HG03066 (cell line): ENCODE measurements around the gene PXDC1.

Experiments
- ATAC-seq: cut with Tn5 transposase; IDR thresholded peaks from one replicate; pipeline ENCODE4 v1.9.1; 2021; ENCODE audit warnings: low read depth; ENCODE audit not compliant: unreplicated experiment

Gene PXDC1

DNA sequence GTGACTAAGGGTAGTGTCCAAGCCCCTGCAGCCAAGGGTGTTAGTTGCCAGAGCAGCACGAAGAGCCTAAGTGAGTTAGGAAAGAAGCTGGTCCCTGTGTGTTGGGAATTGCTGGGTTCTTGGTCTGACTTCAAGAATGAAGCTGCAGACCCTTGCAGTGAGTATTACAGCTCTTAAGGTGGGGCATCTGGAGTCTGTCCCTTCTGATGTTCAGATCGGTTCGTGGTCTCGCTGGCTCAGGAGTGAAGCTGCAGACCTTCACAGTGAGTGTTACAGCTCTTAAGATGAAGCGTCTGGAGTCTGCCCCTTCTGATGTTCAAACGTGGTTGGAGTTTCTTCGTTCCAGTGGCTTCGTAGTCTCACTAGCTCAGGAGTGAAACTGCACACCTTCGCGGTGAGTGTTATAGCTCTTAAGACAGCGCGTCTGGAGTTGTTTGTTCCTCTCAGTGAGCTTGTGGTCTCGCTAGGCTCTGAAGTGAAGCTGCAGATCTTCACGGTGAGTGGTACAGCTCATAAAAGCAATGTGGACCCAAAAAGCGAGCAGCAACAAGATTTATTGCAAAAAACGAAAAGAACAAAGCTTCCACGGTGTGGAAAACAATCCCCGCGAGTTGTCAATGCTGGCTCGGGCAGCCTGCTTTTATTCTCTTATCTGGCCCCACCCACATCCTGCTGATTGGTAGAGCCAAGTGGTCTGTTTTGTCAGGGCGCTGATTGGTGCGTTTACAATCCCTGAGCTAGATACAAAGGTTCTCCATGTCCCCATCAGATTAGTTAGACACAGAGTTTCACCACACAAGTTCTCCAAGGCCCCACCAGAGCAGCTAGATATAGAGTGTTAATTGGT is 31.8 kb downstream of the PXDC1 start:
- ATAC-seq, result no peak

DNA sequence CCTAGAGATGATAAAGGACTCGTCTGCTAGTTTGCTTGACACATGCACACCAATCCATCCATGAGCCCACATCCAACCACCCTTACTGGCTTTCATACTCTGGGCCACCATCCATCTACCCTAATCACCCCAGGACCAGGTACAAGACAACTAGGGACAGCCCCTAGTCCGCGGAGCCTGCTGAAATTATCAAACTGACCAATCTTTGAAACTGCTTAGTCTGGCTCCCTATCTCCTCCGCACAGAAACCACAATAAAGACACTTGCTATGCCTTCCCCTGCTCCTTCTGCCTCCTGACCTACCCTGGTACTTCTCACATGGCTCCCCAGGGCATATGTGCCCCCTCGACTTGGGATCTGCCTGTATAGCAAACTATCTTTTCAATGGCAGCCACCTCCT is 33.1 kb downstream of the PXDC1 start:
- ATAC-seq, result no peak

DNA sequence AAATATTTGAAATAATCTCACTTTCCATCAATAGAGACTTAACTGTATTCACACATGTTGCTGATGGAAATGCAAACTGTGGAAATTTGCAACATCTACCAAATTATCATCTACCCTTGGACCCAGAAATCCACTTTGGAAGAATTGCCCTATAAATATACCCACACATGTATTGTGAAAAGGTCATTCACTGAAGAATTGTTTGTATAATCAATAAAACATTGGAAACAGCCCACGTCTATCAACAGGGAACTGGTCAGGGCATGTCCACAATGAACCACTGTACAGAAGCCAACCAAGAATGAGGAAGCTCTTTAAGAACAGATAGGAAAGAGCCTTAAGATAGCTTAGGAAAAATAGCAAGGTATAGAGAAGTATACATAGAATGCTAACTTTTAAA is 36.2 kb downstream of the PXDC1 start:
- ATAC-seq, result no peak

DNA sequence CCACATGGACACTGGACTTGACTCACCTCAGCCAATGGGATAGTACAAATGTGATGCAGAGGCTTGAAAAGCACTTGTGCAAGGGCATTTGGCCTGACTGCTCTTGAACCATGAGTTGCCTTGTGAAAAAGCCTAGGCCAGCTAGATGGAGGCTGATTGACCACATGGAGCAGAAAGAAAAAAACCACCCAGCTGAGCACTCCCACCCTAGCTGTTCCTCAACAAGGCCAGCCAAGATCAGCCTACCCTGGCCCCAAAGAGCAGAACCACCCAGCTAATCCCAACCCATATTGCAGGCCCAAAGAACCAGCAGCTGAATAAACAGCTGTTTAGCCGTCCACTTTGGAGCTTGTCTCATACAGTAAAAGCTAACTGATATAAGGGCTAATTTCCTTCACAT is 36.7 kb downstream of the PXDC1 start:
- no peak for ATAC-seq

DNA sequence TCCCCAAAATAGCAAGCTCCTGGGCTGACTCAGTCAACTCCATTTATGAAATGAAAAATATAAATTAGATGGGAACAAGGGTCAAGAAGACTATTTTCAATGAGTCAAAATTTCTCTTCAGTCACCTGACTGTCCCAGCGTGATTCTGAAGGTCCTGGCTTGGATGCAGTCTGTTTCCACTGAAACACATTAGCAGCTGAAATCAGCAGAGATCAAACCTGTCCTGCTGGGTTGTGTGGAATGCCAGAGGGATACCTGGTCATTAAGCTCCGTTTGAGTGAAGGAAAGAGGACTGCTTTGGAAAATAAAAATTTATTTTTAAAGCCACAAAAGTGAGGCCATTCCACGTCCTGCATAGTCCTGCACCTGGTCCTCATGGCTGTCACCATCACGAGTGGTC is 37.4 kb downstream of the PXDC1 start:
- ATAC-seq, result no peak

DNA sequence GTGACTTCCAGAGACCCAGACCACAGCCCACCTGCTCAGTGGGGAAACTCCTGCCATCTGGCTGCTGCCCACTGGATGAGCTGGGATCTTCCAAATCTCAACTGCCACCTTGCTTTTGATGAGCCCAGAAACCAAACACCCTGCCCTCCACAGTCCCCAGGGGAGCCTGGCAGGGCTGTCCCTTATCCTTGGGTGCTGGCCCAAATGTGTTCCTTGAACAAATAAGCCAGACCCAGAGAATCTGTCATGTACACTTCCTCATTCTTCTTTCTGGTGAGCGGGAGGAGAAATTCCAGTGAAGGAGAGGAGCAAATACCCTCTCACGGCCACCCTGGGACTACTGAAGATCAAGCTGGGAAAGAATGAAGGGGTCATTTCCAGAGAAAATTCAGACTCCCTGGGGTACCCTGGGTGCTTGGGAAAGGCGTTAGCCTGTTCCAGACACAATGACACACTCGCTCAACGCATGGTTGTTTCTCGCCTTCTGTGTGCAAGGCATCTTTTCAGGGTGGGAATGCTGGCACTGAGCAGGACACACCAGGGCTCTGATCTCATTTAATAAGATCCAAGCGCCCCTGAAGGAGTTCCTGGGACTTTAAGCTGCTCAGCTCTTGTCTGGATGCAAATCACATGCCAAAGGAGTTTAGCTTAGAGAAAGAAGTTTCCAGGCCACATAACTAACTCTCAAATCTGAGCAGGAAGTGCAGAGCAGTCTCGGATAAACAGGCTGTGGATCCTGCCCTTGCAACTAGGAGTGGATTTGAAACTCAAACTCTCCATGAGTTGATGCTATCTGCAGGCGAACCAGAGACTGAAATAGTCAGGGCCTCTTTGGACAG is 38.5 kb downstream of the PXDC1 start:
- ATAC-seq, result no peak

DNA sequence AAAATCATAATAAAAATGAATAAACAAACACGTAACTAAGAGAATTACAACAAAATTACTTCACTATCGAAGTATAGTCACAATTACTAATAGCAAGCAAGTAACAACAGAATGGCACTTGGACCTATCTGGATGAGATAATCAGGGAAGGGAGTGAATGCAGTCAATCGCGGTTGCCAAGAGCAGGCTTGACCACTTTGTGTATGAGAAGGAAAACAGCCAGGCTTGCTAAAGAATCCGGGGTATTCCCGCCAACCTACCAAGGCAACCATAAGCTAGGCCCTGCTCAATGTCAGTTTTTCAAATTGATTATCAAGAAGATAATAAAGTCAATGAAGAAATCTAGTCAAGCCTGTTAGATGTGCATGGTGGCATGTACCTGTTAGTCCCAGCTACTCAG is 39.7 kb downstream of the PXDC1 start:
- ATAC-seq, result no peak

DNA sequence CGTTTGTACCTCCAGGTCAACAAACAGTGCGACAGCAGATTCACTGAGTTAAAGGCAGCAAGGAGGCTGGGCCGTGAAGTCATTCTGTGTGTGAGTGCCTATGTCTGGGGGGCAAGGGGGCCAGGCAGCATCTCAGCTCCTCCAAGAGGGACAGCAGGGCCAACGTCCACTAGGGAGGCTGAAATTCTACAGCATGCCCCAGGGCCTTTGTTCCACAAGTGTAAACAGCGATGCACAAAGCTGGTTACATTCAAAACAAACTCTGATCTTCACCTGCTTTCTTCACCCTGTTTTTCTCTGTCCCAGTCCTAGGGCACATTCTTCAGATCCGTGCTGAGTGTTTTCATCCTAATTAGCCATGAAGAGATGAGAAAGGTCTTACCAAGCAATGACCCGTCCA is 41.1 kb downstream of the PXDC1 start:
- ATAC-seq, result no peak

DNA sequence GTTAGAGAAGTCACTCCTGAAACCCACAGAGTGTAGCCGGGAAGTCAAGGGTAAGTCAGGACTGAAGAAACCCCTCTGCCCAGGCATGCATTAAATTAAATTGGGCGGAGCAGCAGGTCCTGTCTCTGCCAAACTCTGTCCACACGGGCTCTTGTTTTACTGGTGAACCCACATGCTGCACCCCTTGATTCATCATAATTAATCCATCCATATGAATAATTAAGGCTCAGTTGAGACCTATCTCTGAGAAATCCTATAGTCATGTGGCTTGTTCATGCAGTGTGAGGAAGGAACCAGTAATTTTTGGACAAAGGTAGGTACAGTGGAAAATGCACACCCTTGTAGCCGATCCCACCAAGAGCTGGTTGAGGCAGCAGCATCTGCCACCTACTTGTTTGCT is 43.0 kb downstream of the PXDC1 start:
- ATAC-seq, result no peak

DNA sequence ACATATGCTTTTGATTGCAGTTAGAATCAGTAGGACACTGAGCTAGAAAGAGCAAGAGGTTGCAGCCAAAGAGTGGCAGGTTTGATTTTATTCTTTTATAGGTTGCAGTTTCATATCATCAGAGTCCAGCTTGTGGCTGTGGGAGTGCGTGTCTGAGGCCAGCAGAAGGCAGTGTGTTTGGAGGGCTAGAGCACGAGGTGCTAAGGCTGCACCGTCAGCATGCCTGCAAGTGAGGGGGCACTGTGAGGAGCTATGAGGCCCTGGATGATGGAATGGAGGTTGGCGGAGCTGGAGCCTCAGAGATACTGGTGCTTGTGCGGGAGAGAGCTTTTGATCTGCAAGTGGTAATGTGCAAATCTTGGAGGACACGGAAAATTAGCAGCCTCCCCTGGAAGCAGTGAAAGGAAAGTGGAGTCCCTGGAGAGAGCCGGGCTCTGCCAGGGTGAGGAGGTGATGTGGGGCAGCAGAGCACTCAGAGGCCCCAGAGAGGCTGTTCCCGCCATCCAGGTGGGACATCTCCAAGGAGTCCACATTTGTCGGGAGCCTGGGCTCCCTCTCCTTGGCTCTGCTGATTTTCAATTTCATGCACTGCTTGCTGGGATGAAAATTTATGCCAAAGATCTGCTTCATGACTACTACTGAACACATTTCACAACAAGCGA is 43.6 kb downstream of the PXDC1 start:
- no peak for ATAC-seq

DNA sequence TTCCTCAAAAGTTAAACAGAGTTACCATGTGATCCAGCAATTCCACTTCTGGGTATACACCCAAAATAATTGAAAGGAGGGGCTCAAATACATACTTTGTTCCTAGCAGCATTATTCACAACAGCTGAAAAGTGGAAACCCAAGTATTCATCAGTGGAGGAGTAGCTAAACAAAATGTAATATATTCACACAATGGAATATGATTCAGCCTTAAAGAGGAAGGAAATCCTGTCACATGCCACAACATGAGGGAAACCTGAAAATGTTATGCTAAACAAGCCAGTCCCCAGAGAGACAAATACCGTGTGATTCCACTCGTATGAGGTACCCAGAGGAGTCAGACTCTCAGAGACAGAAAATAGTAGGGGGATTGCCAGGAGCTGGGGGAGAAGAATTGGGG is 44.5 kb downstream of the PXDC1 start:
- ATAC-seq, result no peak

DNA sequence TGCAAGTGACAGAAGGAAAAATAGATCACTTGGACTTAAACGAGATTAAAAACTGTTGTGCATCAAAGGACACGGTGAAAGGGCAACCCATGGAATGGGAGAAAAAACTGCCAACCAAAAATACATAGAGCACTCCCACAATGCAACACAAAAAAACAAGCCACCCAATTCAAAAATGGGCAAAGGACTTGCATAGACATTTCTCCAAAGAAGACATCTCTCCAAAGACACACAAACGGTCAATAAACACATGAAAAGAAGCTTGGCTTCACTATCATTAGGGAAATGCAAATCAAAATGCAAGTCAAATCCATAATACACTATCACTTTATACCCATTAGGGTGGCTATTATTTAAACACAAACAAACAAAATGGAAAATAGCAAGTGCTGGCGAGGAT is 45.0 kb downstream of the PXDC1 start:
- ATAC-seq, result no peak

DNA sequence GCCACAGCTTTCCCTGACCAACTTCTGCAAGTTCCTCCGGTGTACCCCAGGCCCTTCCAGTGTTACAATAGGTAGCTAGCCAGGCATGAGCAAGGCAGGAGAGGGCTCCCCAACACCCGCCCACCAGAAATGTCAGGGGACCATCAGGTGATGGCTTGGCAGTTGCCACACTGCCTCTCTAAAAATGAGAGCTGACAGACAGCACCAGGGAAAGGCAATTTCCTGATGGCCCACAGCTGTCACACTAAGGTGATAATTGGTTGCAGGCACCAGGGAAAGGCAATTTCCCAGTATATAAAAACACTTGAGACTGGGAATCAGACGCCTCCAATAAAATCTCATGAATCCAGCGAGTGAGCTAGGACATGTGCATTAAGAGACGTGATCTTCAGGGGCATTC is 49.9 kb downstream of the PXDC1 start:
- no peak for ATAC-seq

DNA sequence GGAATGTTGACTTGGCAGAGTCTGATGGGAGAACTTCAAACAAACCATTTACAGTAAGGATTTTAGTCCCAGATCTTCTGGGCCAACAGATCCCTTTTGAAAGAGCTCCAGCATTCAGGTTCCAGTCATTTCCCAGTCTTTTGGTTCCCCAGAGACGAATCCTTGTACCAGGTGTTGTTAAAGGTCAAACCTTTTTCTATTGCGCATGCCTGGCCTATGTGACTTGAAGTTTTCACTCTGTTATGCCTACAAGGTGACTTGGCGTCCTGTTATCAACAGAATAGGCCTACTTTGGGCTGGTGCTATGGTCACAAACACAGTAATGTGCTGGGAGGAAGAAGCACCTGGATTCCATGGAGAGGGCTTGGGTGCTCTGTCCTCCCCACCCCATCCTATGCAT is 52.3 kb downstream of the PXDC1 start:
- no peak for ATAC-seq

DNA sequence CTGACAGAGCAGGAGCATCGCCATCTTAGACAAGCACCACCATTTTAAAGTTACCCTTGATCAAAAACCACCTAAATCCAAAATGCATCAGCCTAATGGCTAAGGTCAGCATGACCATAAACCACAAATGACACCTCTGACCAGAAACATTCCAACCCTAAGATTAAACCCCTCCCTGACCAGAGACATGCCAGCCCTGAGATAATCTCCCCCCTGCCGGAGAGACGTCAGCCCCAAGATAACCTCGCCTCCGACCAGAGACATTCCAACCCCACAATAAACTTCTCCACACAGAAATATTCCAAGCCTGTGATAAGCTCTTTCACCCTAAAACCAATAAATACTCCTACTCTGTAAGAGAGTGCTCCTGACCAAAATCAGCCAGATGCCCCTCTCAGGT is 53.5 kb downstream of the PXDC1 start:
- ATAC-seq, result no peak

DNA sequence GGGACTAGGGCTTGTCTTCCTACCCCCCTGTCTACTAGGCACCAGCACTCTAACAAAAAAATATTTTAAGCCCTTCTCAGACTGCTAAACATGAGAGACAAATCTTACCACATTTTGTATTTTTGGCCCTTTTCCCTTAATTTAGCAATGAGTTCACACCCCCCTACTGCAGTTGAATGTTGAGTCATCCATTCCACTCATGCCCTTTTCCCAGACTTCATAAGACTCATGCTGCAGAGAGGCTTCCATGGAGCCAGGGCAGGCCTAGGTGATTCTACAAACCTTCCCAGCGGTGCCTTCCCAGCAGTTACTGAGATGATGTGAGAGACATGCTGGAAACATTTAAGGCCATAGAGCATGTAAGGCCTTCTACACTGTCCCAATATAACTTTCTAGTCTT is 53.9 kb downstream of the PXDC1 start:
- ATAC-seq, result no peak

DNA sequence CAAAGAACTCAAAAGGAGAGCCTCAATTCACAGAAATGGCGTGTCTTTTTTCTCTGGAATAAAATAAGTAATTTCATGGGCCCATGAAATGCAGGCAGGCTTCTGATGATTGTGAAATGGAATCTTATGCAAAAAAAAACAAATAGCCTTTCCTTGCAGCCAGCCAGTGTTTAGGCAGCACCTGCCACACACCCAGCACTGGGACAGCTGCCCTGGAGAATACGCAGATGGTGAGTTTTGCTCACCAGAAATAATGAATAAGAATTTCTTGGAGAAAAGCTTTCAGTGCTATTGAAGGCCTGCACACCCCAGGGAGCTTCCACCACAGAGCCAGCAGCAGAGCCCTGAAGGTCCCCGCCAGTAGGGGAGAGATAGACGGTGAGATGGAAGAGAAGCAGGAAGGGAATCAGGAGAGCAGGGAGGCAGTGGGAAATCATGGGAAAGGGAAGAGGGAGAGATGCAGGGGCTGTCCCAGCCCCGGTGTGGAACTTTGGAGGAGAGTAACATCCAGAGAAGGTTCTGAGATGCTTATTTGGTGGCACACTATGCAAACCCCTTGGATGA is 54.9 kb downstream of the PXDC1 start:
- ATAC-seq, result no peak

DNA sequence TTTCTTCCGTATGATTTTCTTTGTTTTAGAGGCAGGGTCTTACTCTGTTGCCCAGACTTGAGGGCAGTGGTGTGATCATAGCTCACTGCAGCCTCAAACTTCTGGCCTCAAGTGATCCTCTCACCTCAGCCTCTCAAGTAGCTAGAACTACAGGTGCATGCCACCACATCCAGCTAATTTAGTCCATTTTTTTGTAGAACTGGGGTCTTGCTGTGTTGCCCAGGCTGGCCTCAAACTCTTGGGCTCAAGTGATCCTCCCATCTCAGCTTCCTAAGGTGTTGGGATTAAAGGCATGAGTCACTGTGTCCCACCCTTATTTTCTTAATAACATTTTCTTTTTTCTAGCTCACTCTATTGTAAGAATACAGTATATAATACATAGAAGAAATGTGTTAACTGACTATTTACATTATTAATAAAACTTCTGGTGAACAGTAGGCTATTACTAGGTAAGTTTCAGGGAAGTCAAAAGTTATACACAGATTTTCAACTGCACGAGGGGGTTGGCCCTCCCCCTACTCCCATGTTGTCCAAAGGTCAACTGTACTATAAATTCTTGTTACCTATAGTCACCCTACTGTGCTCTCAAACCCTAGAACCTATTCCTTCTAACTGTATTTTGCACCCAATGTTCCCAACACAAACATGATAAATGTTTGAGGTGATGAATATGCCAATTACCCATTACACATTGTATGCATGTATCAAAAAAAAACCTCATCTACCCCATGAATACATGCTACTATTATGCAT is 56.3 kb downstream of the PXDC1 start:
- ATAC-seq, result no peak

DNA sequence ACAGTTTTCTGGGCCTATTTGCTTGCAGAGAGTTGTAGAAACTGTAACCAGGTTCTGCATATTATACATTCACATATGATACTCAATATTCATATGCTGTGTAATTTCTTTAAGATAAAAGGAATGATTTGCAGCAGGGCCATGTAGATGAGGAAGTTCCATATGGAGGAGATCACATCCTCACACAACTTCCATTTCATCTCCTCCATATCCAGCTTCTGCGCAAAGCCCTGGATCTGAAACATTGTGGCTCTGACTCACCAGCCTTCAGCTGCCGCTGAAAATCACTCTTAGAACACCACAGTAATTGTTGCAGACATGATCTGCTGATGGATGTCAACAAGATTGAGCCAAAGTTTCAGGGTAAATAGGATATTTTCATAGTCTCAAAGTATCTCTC is 57.7 kb downstream of the PXDC1 start:
- ATAC-seq, result no peak

DNA sequence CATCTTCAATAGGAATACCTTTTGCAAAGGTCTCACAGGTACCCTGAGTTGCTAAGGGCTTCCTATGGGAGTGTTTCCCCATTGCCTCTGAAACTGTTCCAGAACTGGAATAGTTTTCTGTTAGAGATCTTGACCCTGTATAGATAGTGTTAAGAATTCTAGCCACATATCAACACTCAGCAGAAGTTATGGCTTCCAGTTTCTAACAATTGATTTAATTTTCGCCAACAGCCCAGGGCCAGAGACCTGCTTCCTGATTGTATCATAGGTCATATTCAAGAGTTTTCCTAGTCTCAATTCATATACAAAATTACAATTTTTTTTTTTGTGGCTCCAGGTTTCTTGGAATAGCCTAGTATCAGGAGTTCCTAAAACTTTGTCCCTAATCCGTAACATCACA is 61.0 kb downstream of the PXDC1 start:
- no peak for ATAC-seq
